ENCODE measurements around the gene MRC1.
"Not testable (repeated sequence)": the region's sequence is repeated elsewhere in the genome, so short reads cannot be mapped to it uniquely, and the experiment has no call there.

The MRC1 gene

GRCh38 chr10:17921378-17921777 lies 112.2 kb downstream of the MRC1 start:
- Histone ChIP-seq H3K4me3 (ENCODE audit: low read depth, low read length, poor library complexity, severe bottlenecking) (no peak overlapping the region), H3K4me2 (ENCODE audit: low read length) (no peak overlapping the region), H3K36me3 (ENCODE audit: insufficient read depth, low read length) (no peaks in the 10 kb centered on the region), H3K79me2 (ENCODE audit: insufficient read depth, low read length) (no peaks in the 10 kb centered on the region), H2AFZ (ENCODE audit: low read length) (no peak overlapping the region), H3F3A (ENCODE audit: insufficient read depth, low read length) (no peaks in the 10 kb centered on the region), H4K20me1 (ENCODE audit: insufficient read depth, low read length) (no peaks in the 10 kb centered on the region), H3K9me2 (ENCODE audit: low read depth, low read length) (no peaks in the 10 kb centered on the region), H3K27me3 (ENCODE audit: insufficient read depth, low read length) (no peaks in the 10 kb centered on the region), H3K9me3 (ENCODE audit: low read length) (no peaks in the 10 kb centered on the region), H3K9ac (ENCODE audit: low read length) (no peak overlapping the region), H3K27ac (ENCODE audit: low read depth, low read length, poor library complexity, severe bottlenecking) (no peak overlapping the region), H3K4me1 (ENCODE audit: insufficient read depth, low read length, severe bottlenecking) (no peaks in the 10 kb centered on the region)
- TF ChIP-seq, protein P1, sequence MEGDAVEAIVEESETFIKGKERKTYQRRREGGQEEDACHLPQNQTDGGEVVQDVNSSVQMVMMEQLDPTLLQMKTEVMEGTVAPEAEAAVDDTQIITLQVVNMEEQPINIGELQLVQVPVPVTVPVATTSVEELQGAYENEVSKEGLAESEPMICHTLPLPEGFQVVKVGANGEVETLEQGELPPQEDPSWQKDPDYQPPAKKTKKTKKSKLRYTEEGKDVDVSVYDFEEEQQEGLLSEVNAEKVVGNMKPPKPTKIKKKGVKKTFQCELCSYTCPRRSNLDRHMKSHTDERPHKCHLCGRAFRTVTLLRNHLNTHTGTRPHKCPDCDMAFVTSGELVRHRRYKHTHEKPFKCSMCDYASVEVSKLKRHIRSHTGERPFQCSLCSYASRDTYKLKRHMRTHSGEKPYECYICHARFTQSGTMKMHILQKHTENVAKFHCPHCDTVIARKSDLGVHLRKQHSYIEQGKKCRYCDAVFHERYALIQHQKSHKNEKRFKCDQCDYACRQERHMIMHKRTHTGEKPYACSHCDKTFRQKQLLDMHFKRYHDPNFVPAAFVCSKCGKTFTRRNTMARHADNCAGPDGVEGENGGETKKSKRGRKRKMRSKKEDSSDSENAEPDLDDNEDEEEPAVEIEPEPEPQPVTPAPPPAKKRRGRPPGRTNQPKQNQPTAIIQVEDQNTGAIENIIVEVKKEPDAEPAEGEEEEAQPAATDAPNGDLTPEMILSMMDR (IDR thresholded peaks at IDR 0.05; ENCODE audit: low read length) = no peak
- no peak for TF ChIP-seq EZH2 (IDR thresholded peaks at IDR 0.05; ENCODE audit: borderline replicate concordance, low read length)

DNA sequence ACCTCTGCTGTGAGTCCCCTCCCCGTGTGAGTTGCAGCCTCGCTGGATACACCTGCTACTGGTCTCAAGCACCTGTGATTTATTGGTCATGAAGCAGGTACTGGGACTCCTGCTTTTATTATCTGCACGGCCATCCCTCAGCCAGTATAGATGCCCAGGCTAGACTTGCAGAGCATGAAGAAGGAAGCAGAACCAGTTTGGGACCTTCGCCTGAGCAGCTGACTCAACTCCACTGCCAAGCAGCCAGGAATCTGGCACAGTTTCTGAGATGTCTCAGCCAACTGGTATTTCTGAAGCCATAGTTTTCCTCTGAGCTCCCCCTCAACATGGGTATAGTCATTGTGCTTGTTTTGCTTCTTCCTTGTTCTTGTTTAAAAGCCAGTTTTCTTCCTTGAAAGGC lies 114.6 kb downstream of the MRC1 start:
- no peak overlapping the region for H3K4me2 ChIP-seq (ENCODE audit: low read length)
- no peaks in the 10 kb centered on the region for H3K4me1 ChIP-seq (ENCODE audit: insufficient read depth, low read length, severe bottlenecking)
- no peaks in the 10 kb centered on the region for H3F3A ChIP-seq (ENCODE audit: insufficient read depth, low read length)
- H3K9me2 ChIP-seq (ENCODE audit: low read depth, low read length) = no peaks in the 10 kb centered on the region
- H3K27me3 ChIP-seq (ENCODE audit: insufficient read depth, low read length) = no peaks in the 10 kb centered on the region
- H3K36me3 ChIP-seq (ENCODE audit: insufficient read depth, low read length) = no peaks in the 10 kb centered on the region
- no peak overlapping the region for H3K4me3 ChIP-seq (ENCODE audit: low read depth, low read length, poor library complexity, severe bottlenecking)
- H3K79me2 ChIP-seq (ENCODE audit: insufficient read depth, low read length) = no peaks in the 10 kb centered on the region
- H3K27ac ChIP-seq (ENCODE audit: low read depth, low read length, poor library complexity, severe bottlenecking) = no peak overlapping the region
- TF ChIP-seq, protein P1 (IDR thresholded peaks at IDR 0.05; ENCODE audit: low read length) = no peak
- TF ChIP-seq EZH2 (IDR thresholded peaks at IDR 0.05; ENCODE audit: borderline replicate concordance, low read length) = no peak
- no peaks in the 10 kb centered on the region for H3K9me3 ChIP-seq (ENCODE audit: low read length)
- no peaks in the 10 kb centered on the region for H4K20me1 ChIP-seq (ENCODE audit: insufficient read depth, low read length)
- H2AFZ ChIP-seq (ENCODE audit: low read length) = no peak overlapping the region
- H3K9ac ChIP-seq (ENCODE audit: low read length) = no peak overlapping the region

- Histone ChIP-seq H3K79me2 (ENCODE audit: insufficient read depth, low read length) (no peaks in the 10 kb centered on the region), H3F3A (ENCODE audit: insufficient read depth, low read length) (no peaks in the 10 kb centered on the region), H3K4me1 (ENCODE audit: insufficient read depth, low read length, severe bottlenecking) (no peaks in the 10 kb centered on the region), H3K4me2 (ENCODE audit: low read length) (no peak overlapping the region), H3K9me2 (ENCODE audit: low read depth, low read length) (no peaks in the 10 kb centered on the region), H3K4me3 (ENCODE audit: low read depth, low read length, poor library complexity, severe bottlenecking) (no peak overlapping the region), H3K9ac (ENCODE audit: low read length) (no peak overlapping the region), H2AFZ (ENCODE audit: low read length) (no peak overlapping the region), H3K9me3 (ENCODE audit: low read length) (no peaks in the 10 kb centered on the region), H3K36me3 (ENCODE audit: insufficient read depth, low read length) (no peaks in the 10 kb centered on the region), H4K20me1 (ENCODE audit: insufficient read depth, low read length) (no peaks in the 10 kb centered on the region), H3K27me3 (ENCODE audit: insufficient read depth, low read length) (no peaks in the 10 kb centered on the region), H3K27ac (ENCODE audit: low read depth, low read length, poor library complexity, severe bottlenecking) (no peak overlapping the region)
- TF ChIP-seq, protein P1 (IDR thresholded peaks at IDR 0.05; ENCODE audit: low read length) = no peak
- TF ChIP-seq EZH2 (IDR thresholded peaks at IDR 0.05; ENCODE audit: borderline replicate concordance, low read length) = no peak
These were observed 134.0 kb downstream of the MRC1 start for GRCh38 chr10:17943033-17943745.

GRCh38 chr10:17950269-17950668 lies 141.1 kb downstream of the MRC1 start:
- not testable (repeated sequence) for H3F3A ChIP-seq (ENCODE audit: insufficient read depth, low read length); H3K79me2 ChIP-seq (ENCODE audit: insufficient read depth, low read length); H3K9me2 ChIP-seq (ENCODE audit: low read depth, low read length); H3K27ac ChIP-seq (ENCODE audit: low read depth, low read length, poor library complexity, severe bottlenecking); H3K4me3 ChIP-seq (ENCODE audit: low read depth, low read length, poor library complexity, severe bottlenecking); H2AFZ ChIP-seq (ENCODE audit: low read length); H3K27me3 ChIP-seq (ENCODE audit: insufficient read depth, low read length); H3K9ac ChIP-seq (ENCODE audit: low read length); H3K9me3 ChIP-seq (ENCODE audit: low read length); H3K4me2 ChIP-seq (ENCODE audit: low read length); H4K20me1 ChIP-seq (ENCODE audit: insufficient read depth, low read length); H3K36me3 ChIP-seq (ENCODE audit: insufficient read depth, low read length); H3K4me1 ChIP-seq (ENCODE audit: insufficient read depth, low read length, severe bottlenecking)

All from OCI-LY1 (cell line).